Limb (tissue), 2 donors: Measurements from ENCODE around the gene TOE1.
"Not testable (repeated sequence)": the region's sequence is repeated elsewhere in the genome, so short reads cannot be mapped to it uniquely, and the experiment has no call there.

Experiments
- DNase-seq, 2 donors: peaks; one replicate each; pipeline ENCODE4 v3.0.0-alpha.2; 2016; ENCODE audit errors: extremely low spot score in 2 of 2

The TOE1 gene

DNA sequence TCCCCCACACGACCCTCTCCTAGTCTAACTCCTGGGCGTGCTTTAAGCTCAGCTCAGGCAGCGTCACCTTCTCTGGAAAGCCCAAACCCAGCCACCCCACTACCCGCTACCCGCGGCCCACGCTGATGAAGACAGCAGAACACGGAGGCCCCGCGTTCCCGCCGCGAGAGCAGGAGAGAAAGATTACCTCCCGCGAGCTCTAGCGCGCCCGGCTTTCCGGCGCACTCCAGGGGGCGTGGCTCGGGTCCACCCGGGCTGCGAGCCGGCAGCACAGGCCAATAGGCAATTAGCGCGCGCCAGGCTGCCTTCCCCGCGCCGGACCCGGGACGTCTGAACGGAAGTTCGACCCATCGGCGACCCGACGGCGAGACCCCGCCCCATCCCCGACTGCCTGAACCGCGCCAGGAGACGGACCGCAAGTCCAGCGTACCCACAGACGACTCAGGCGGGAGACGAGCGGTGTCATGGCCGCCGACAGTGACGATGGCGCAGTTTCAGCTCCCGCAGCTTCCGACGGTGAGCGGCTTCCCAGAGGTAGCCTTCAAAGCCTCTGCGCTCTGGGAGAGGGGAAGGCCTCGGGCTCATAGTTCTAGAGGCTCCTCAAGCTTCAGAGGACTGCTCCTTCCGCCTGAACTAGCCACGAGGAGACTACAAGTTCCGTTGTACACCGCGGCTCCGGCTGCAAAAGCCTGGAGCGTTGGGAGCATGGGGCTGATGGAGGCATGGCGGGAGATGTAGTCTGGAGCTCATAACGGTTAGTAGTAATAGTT lies at the start of gene TOE1, which contains the start of gene MUTYH:
TOE1 (plus strand) TSS at position 382 of the 770 bp plus-strand sequence; CDS start at position 465, 83 bp downstream.
MUTYH (minus strand) TSS at position 652 of the 770 bp plus-strand sequence. CDS start 5,935 bp downstream, outside the sequence.
- peak; percentile 90 to 92 for DNase-seq

DNA sequence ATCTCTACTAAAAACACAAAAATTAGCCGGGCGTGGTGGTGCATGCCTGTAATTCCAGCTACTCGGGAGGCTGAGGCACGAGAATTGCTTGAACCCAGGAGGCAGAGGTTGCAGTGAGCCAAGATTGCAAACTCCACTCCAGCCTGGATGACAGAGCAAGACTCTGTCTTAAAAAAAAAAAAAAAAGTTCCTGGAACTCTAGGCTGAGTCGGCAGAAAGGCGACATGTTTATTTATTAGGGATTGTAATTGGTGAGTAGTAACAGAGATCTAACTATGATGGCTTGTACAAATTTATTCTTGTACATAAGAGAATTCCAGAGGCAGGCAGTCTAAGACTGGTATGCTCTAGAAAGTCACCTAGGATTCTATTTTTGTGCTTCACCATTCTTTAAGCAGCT lies 49.0 kb upstream of the TOE1 start:
- DNase-seq: not testable (repeated sequence)

DNA sequence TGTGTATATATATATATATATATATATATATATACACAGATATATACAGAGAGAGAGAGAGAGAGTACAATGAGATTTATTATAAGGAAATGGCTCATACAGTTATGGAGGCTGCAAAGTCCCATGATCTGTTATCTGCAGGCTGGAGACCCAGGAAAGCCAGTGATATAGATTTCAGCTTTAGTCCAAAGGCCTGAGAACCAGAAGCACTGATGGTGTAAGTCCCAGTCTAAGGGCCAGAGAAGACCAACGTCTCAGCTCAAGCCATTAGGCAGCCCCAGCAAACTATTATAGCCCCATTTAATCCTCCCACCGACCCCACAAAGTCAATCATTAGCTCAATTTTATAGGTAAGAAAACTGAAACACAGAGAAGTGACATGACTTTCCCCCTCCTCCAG lies 48.3 kb upstream of the TOE1 start:
- no peak for DNase-seq

DNA sequence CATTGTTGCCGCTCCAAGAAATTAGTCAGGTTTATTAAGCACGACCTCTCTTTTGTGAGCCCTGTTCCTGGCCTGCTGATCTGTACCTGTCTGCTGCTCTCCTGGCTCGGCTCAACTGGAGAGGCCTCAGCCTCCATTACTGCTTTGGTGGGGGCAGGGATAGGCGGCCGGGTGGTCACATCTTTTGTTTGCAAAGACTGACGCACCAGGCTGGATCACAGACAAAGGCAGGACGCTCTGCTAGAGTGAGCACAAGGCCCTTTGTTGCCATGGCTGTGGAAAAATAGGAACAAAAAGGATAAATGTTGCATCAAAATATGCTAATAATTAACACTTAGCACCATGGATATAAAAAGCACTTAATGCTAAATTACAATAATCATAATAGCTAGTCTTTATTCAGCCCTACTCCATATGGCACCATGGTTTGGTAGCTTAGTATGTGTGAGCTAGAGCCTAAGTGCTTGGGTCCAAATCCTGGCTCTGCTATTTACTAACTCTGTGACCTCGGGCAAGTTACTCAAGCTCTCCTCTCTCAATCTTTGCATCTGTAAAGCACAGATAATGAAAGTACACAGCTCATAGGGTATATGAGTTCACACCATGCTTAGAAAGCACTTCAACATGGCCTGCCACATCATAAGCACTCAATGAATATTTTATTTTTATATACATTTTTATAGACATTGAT lies 42.2 kb upstream of the TOE1 start:
- no peak for DNase-seq

DNA sequence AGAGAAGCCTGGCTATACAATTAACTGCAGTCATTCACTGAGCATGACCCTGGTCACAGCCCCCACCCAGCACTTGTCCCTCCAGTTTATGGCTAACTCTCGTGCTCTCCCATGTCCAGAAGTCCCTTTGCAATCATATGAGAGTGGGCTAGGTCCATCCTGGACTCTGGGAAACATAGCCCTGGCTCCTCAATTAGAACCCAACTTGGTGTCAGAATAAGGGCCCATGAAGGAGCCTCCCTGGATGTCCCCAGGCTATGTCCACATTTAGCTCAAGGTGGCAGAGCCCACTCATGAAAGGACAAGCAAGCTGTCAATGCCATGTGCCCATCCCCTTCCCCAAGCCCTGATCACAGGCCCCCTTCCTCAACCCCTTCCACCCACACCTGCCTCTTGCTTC lies 40.7 kb upstream of the TOE1 start:
- no peak for DNase-seq

DNA sequence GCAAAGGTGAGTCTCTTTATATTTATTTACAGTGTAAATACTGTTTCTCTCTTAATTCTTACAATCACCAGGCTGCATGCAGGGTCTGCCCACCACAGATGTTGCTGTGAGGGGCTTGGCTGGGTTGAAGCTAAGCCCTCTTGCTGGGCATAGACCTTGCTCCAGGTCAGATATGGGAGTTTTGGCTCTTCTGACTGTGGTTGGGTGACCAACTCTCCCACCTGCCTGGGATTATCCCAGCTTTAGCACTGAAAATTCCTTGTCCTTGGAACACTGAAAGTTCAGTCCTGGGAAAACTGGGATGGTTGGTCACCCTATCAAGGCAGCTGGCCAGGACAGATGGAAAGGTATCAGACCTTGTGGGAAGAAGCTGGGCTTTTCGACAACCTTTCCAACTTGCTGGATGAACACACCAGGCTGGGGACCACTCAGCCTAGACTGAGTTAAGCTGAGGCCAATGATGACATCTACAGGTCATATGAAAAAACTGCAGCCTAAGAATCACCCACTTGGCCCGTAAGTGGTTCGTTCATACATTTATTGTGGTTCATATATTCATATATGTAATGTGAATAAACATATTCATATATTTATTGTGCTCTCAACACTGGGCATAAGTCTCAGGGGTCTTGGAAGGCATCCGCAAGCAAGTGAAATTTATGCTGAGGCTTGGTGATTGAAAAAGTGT lies 39.8 kb upstream of the TOE1 start:
- DNase-seq: peak; percentile 50 to 84

DNA sequence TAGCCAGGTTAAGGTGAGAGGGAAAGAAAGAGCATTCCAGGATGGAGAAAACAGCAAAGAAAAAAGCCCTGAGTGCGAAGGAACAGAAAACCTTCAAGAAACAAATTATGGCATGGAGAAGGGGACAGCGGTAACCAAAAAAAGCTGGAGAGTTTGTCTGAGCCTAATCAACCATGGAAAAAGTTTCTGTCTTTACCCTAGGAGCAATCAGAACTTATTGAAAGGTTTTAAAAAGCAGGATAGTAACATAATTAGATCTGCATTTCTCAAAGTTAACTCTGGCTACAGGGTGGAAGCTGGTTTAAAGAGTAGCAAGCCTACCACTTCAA lies 39.3 kb upstream of the TOE1 start:
- no peak for DNase-seq

DNA sequence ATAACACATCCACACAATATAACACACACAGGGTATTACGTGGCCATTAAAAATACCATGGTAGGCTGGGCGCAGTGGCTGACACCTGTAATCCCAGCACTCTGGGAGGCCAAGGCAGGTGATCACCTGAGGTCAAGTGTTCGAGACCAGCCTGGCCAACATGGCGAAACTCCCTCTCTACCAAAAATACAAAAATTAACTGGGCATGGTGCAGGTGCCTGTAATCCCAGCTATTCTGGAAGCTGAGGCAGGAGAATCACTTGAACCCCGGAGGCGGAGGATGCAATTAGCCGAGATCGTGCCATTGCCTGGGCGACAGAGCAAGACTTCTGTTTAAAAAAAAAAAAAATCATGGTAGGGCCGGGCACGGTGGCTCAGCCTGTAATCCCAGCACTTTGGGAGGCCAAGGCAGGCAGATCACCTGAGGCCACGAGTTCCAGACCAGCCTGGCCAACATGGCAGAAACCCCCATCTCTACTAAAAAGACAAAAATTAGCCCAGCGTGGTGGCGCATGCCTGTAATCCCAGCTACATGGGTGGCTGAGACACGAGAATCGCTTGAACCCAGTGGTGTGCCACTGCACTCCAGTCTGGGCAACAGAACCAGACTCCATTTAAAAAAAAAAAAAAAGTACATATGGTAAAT lies 37.3 kb upstream of the TOE1 start:
- DNase-seq: no peak

DNA sequence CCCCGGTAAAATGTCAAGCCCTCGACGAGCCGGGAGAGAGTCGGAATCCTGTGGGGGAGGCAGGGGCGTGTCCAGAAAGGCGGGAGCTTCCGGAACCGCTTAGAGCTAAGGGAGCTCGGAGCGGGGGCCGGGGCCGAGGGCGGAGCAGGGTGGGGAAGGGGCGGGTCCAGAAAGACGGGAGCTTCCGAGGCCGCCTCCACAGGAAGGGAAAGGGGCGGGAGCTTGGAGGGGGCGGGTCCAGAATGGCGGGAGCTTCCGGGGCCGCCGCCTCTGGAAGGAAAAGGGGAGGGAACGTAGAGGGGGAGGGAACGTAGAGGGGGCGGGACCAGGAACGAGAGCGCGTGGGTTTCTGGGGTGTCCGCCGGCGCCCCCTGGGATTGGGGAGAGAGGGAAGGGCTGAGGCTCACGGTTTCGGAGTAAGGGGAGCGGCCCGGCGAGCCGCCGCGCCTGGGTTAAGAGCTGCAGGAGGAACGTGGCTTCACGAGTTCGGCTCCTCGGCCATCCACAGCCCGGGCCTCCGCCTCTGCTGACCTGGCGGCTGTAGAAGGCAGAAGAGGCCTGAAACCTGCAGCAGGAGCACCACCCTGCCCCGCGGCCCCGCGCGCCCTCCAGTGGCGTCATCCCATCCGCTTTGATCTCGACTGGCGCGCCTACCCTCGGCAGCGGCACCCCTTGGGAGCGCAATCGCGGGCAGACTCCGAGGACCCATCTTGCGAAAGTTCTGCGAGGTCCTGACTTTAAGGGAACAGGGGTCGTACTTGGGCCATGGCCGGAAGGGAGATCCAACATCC lies 36.3 kb upstream of the TOE1 start:
- DNase-seq: peak; percentile 98 to 99

DNA sequence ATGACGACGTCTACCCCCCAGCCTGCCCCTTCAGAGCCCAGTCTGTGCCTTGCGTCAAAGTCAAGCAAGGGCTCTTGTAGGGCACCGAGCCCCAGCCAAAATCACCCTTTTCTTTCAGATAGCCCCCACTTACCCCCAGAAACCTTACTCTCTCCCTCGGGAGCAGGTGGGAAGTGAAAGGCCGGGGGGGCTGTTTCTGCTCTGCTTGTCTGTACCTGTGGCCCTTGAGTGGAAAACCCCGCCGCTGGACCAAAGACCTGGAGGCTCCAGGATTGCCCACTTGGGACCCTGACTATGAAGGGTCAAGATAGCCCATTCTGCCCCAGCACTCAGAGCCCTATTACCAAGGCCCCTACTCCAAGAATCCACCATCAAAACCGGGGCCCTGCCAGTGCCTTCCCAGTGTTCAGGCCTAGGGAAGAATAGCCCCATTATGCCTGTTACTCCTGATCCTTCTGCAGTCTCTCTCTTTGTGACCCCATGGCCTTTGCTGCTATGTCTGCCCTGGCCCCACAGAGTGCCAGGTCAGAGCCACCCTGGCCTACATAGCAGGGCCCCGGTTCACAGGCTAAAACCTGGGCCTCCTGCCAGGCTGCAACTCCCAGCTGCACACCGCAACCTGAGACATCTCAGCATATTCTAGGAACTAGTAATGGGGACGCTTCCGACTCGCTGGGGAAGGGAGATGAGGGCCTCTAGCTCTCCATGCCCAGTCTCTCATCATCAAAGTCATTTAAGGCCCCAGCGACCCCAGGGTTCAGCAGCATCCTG lies 35.5 kb upstream of the TOE1 start:
- peak in 1 of 2 donors; percentile 46 for DNase-seq

DNA sequence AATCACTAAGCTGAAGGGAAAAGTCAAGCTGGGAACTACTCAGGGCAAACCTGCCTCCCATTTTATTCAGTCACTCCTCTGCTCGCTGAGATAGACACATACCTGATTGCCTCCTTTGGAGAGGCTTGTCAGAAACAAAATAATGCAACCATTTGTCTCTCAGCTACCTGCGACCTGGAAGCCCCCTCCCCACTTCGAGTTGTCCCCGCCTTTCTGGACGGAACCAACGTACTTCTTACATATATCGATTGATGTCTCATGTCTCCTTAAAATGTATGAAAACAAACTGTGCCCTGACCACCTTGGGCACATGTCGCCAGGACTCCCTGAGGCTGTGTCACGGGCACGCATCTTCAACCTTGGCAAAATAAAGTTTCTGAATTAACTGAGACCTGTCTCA lies 34.7 kb upstream of the TOE1 start:
- no peak for DNase-seq

DNA sequence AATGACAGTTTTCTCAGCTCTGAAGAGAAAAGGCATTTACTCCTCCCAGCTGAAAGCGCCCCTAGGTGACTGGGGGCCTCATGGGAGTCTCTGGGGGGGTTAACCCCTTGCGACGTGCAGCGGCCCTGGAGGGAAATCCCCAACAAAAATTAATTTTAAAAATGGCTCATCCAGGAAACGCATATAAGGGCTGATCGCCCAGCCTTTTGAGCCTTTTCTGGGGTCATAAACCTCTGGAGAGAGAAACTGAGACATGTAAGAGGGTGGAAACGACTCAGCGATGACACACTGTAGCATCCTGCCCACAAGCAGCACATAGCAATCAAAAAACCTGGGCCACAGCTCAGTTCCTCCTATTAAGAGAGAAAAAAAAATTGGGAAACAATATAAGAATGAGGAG lies 33.7 kb upstream of the TOE1 start:
- no peak for DNase-seq

DNA sequence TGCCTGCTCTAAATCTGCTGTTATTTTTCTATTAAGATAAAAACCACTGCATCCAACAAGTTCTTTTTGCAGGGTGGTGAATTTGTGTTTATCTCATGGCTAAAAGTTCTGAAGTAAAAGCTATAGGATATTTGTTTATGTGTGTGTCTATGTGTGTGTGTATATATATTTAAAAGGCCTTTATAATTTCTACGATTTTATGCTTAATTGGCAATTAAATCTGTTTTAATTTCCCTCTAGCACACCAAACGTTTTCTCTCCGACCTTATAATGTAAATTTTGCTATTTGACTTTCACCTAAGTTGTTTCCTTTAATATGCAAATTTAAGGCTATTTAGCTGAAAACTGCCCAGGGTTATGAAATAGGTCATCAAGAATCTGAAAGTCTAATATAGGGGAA lies 33.1 kb upstream of the TOE1 start:
- no peak for DNase-seq

DNA sequence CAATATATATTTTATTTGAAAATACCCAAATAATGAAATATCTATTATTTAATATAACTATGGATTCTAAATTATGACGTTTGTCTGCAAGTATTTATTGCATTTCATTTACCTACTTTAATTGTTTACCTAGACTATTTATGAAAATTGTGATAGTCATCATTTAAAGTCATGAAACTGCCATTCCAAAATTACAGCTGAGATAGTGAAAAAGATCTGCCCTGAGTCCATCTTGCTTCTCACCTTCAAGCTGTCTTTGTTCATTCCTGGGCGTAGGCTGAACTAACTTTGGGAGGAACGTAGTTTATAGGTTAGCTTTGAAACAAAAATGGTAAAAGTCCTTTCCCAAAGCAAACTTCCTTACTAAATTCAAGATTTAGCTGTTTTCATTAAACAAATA lies 25.7 kb upstream of the TOE1 start:
- DNase-seq: no peak

DNA sequence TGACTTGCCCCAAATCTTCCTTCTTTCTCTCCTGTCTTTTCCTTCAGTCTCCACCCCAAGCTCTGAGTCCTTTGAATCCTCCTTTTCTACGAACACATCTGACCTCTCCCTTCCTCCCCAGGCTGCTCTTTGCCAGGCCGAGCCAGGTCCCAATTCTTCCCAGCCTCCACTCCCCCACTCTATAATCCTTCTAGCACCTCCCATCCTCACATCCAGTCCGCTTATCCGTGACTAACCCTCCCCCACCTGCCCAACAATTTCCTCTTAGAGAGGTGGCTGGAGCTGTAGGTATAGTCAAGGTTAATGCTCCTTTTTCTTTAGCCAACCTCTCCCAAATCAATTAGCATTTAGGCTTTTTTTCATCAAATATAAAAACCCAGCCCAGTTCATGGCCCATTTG lies 22.8 kb upstream of the TOE1 start:
- no peak for DNase-seq

DNA sequence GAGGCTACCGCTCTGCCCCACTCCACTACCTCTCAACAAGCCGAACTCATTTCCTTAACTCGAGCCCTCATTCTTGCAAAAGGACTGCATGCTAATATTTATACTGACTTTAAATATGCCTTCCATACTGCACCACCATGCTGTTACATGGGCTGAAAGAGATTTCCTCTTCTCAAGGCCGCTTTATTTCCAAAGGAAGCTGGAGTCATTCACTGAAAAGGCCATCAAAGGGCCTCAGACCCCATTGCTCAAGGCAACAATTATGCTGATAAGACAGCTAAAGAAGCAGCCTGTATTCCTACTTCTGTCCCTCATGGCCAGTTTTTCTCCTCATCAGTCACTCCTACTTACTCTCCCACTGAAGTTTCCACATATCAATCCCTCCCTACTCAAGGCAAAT lies 20.2 kb upstream of the TOE1 start:
- no peak for DNase-seq

DNA sequence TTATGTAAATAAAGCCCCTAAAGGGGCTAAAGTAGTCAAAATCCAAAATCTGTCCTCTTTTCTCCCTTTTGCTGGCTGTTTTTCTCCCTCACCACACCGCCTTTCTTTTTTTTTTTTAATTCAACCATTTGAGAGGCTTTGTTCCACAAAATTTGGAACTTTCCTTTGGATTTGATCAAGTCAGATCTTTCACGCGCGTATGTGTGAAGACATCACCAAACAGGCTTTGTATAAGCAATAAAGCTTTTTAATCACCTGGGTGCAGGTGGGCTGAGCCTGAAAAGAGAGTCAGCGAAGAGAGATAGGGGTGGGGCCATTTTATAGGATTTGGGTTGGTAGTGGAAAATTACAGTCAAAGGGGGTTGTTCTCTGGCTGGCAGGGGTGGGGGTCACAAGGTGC lies 18.5 kb upstream of the TOE1 start:
- DNase-seq: no peak

DNA sequence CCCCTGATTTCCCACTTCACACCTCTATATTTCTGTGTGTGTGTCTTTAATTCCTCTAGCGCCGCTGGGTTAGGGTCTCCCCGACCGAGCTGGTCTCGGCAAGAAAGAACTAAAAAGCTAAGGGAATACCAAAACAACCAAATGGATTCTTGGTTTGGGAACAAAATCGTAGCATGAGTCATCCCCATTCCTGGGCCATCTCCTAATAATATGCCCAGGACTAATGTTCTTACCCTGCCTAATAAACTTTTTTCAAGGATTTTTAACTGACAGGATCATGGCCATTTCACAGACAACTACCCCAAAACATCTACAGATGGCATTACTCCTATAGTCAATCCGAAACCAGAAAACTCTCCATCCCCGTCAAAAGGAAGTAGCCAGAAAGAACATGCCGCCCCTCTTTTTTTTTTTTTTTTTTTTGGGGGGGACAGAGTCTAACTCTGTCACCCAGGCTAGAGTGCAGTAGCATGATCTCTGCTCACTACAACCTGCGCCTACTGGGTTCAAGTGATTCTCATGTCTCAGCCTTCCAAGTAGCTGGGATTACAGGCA lies 17.4 kb upstream of the TOE1 start:
- no peak for DNase-seq

DNA sequence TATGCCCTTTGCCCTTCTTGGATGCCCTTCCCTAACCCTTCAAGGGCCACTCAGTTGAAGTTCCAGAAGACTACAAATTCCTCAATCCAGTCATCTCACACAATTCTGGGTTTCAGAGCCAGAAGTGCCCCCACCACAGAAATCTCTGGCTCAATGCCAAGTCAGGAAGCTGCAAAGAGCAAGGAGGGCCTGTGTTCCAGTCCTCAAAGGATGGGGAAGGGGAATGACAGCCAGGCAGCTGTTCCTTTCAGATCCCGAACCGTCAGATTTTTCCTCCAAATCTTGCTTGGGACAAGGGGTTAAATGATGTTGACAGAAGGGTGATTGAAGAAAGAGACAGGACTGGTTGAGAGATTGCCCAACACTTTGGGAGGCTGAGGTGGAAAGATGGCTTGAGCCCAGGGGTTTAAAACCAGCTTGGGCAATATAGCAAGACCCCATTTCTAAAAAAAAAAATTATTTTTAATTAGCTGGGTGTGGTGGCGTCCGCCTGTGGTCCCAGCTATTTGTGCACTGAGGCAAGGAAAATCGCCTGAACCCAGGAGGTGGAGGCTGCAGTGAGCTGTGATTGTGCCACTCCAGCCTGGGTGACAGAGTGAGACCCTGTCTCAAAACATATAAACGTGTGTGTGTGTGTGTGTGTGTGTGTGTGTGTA lies 14.0 kb upstream of the TOE1 start:
- DNase-seq: no peak
